IMR-90 (cell line): ENCODE data around the gene BRD3. TPM values are rescaled to one million over a fixed set of nuclear protein-coding genes. Genes with fewer than 3 reads are reported as not detected.

Experiments used
- ATAC-seq: fragments of 200-7000 bp; cut with Tn5 transposase; 2 replicates; pipeline ENCODE4 v1.9.1; 2020; ENCODE audit warnings: low read depth, mild to moderate bottlenecking, moderate library complexity
- BruUV-seq: library from RNA; stranded (reverse); fragments of 400-500 nt; replicated peaks from 2 replicates; lab custom pipeline; 2021; lab: Mats Ljungman, UMichigan
- CTCF ChIA-PET: fragments of 300-600 bp; formaldehyde crosslinking; extraction: SDS; loops from one replicate; lab custom pipeline; 2021; ENCODE audit warnings: antibody characterized with exemption; lab: Yijun Ruan, JAX
- POLR2A ChIA-PET: fragments of 300-600 bp; sonication (Branson Sonifier 250); formaldehyde crosslinking; loops from one replicate; lab custom pipeline; 2022; ENCODE audit warnings: antibody characterized with exemption; ENCODE audit not compliant: unreplicated experiment; lab: Charles Lee
- DNase-seq: peaks from one replicate; pipeline ENCODE4 v3.0.0; 2013
- H2AFZ ChIP-seq: replicated peaks from 2 replicates; pipeline ENCODE3; 2013; ENCODE audit warnings: low read length, mild to moderate bottlenecking; ENCODE audit not compliant: poor library complexity
- H2AK5ac ChIP-seq: 2 replicates; pipeline ENCODE4 v1.6.1; 2013; ENCODE audit warnings: low read depth, low read length, inconsistent platforms
- H2AK9ac ChIP-seq: replicated peaks from 2 replicates; pipeline ENCODE3; 2013; ENCODE audit warnings: mild to moderate bottlenecking, low read depth, low read length, moderate library complexity; ENCODE audit not compliant: poor library complexity
- H2BK120ac ChIP-seq: 2 replicates; pipeline ENCODE4 v1.6.1; 2013; ENCODE audit warnings: low read depth, low read length, inconsistent platforms
- H2BK15ac ChIP-seq: 3 replicates; pipeline ENCODE4 v1.6.1; 2013; ENCODE audit warnings: low read depth, low read length, inconsistent platforms
- H2BK20ac ChIP-seq: 2 replicates; pipeline ENCODE4 v1.6.1; 2013; ENCODE audit warnings: low read depth, mild to moderate bottlenecking, inconsistent platforms, low read length, moderate library complexity
- H2BK5ac ChIP-seq: 2 replicates; pipeline ENCODE4 v1.6.1; 2013; ENCODE audit warnings: mild to moderate bottlenecking, low read depth, low read length, inconsistent platforms; ENCODE audit not compliant: poor library complexity, severe bottlenecking
- H3K14ac ChIP-seq: replicated peaks from 2 replicates; pipeline ENCODE4 v1.6.1; 2013; ENCODE audit warnings: low read depth, low read length, inconsistent platforms
- H3K18ac ChIP-seq: 2 replicates; pipeline ENCODE4 v1.6.1; 2013; ENCODE audit warnings: low read depth, low read length, control low read depth
- H3K23ac ChIP-seq: 2 replicates; pipeline ENCODE4 v1.6.1; 2013; ENCODE audit warnings: low read depth, low read length, inconsistent platforms
- H3K27ac ChIP-seq: 2 replicates; pipeline ENCODE4 v1.5.1; 2013; ENCODE audit warnings: mild to moderate bottlenecking, control low read depth, low read length; ENCODE audit not compliant: insufficient read depth
- H3K27me3 ChIP-seq: 2 replicates; pipeline ENCODE4 v1.6.1; 2013; ENCODE audit warnings: low read length; ENCODE audit not compliant: control insufficient read depth, insufficient read depth
- H3K36me3 ChIP-seq: 2 replicates; pipeline ENCODE4 v1.6.1; 2013; ENCODE audit warnings: low read length, mixed read lengths; ENCODE audit not compliant: control insufficient read depth, insufficient read depth
- H3K4ac ChIP-seq: 2 replicates; pipeline ENCODE4 v1.6.1; 2013; ENCODE audit warnings: low read depth, low read length, inconsistent platforms
- H3K4me1 ChIP-seq: 2 replicates; pipeline ENCODE4 v1.6.1; 2013; ENCODE audit warnings: low read length, mixed read lengths; ENCODE audit not compliant: control insufficient read depth, insufficient read depth
- H3K4me2 ChIP-seq: 2 replicates; pipeline ENCODE4 v1.6.1; 2013; ENCODE audit warnings: low read depth, mild to moderate bottlenecking, control low read depth, low read length, moderate library complexity
- H3K4me3 ChIP-seq: 2 replicates; pipeline ENCODE4 v1.5.1; 2013; ENCODE audit warnings: low read depth, mild to moderate bottlenecking, control low read depth, low read length, moderate library complexity; ENCODE audit not compliant: insufficient read depth
- H3K56ac ChIP-seq: 2 replicates; pipeline ENCODE4 v1.6.1; 2013; ENCODE audit warnings: low read length, inconsistent platforms; ENCODE audit not compliant: insufficient read depth; ENCODE audit errors: extremely low read depth
- H3K79me1 ChIP-seq, 2 experiments: 2 replicates each; pipeline ENCODE4 v1.6.1; 2013; ENCODE audit warnings: low read length in 2 of 2, inconsistent platforms in 1 of 2, low read depth in 1 of 2
- H3K9ac ChIP-seq: 2 replicates; pipeline ENCODE4 v1.6.1; 2013; ENCODE audit warnings: low read depth, low read length, control low read depth
- H3K9me1 ChIP-seq: 2 replicates; pipeline ENCODE4 v1.6.1; 2013; ENCODE audit warnings: low read length, inconsistent platforms; ENCODE audit not compliant: insufficient read depth
- H3K9me3 ChIP-seq: 2 replicates; pipeline ENCODE4 v1.6.1; 2013; ENCODE audit warnings: low read length; ENCODE audit not compliant: control insufficient read depth, insufficient read depth
- H4K20me1 ChIP-seq: 2 replicates; pipeline ENCODE4 v1.6.1; 2013; ENCODE audit warnings: low read length, inconsistent platforms; ENCODE audit not compliant: insufficient read depth
- H4K5ac ChIP-seq: 2 replicates; pipeline ENCODE4 v1.6.1; 2013; ENCODE audit warnings: mild to moderate bottlenecking, low read depth, low read length, control low read depth
- H4K8ac ChIP-seq, 2 experiments: 2 replicates each; pipeline ENCODE4 v1.6.1; 2013; ENCODE audit warnings: low read depth in 2 of 2, low read length in 2 of 2, control low read depth in 1 of 2, inconsistent platforms in 1 of 2
- H4K91ac ChIP-seq: 2 replicates; pipeline ENCODE4 v1.6.1; 2013; ENCODE audit warnings: low read depth, low read length, inconsistent platforms; ENCODE audit not compliant: insufficient read depth
- BHLHE40 ChIP-seq: fragments of 150-350 bp; IDR thresholded peaks from 2 replicates; pipeline ENCODE4 v1.6.1; 2016; ENCODE audit warnings: mild to moderate bottlenecking, low read depth, low read length
- FOS ChIP-seq: fragments of 150-350 bp; IDR thresholded peaks from 2 replicates; pipeline ENCODE4 v1.6.1; 2016; ENCODE audit warnings: low read depth, low read length
- MAFK ChIP-seq: IDR thresholded peaks from 2 replicates; pipeline ENCODE4 v1.6.1; 2012; ENCODE audit warnings: low read depth, low read length, improper control_type of control experiment
- MAZ ChIP-seq: IDR thresholded peaks from 2 replicates; pipeline ENCODE4 v1.6.1; 2012; ENCODE audit warnings: low read depth, mild to moderate bottlenecking, low read length, improper control_type of control experiment, moderate library complexity, borderline replicate concordance
- MXI1 ChIP-seq: IDR thresholded peaks from 2 replicates; pipeline ENCODE4 v1.6.1; 2012; ENCODE audit warnings: low read depth, mild to moderate bottlenecking, low read length, moderate library complexity, borderline replicate concordance
- NFE2L2 ChIP-seq: fragments of 150-350 bp; IDR thresholded peaks from 2 replicates; pipeline ENCODE4 v1.6.1; 2016; ENCODE audit warnings: low read depth, mild to moderate bottlenecking, low read length
- POLR2A ChIP-seq: IDR thresholded peaks from 2 replicates; pipeline ENCODE4 v1.6.1; 2012; ENCODE audit warnings: mild to moderate bottlenecking, low read depth, low read length
- RAD21 ChIP-seq: IDR thresholded peaks from 2 replicates; pipeline ENCODE4 v1.6.1; 2012; ENCODE audit warnings: low read length, improper control_type of control experiment
- RCOR1 ChIP-seq: IDR thresholded peaks from 2 replicates; pipeline ENCODE4 v1.6.1; 2012; ENCODE audit warnings: mild to moderate bottlenecking, low read length, improper control_type of control experiment; ENCODE audit not compliant: insufficient replicate concordance
- RFX5 ChIP-seq: IDR thresholded peaks from 2 replicates; pipeline ENCODE4 v1.8.0; 2012; ENCODE audit warnings: low read depth, mild to moderate bottlenecking, low read length, moderate library complexity
- SMC3 ChIP-seq: fragments of 150-350 bp; IDR thresholded peaks from 2 replicates; pipeline ENCODE4 v1.6.1; 2016; ENCODE audit warnings: low read depth, mild to moderate bottlenecking, antibody characterized with exemption, low read length, moderate library complexity
- WGBS, 2 experiments: methylation state at CpG; one replicate each; pipeline versions ENCODE4 v1.1.5 to v1.1.7; 2013; ENCODE audit warnings: missing lambda C conversion rate in 2 of 2; ENCODE audit not compliant: insufficient read length in 1 of 2; ENCODE audit errors: extremely low coverage in 2 of 2; 5-methylcytosine and 5-hydroxymethylcytosine counted together
- dilution Hi-C: fragments of 300-500 bp; cut with HindIII; formaldehyde crosslinking; loops from one replicate; pipeline ENCODE4 v1.14.3; 2018; ENCODE audit warnings: low sequenced_read_pairs; ENCODE audit not compliant: unreplicated experiment
- in situ Hi-C: fragments of 300-500 bp; cut with MboI; formaldehyde crosslinking; loops from 3 replicates; pipeline ENCODE4 v1.14.3; 2019; ENCODE audit warnings: low sequenced_read_pairs, inconsistent platforms, mixed read lengths
- intact Hi-C: fragments of 100-400 bp; cut with micrococcal nuclease; formaldehyde crosslinking; loops from 2 replicates; pipeline ENCODE4 v1.10.0; 2022
- polyA plus RNA-seq, 3 experiments: library from polyadenylated mRNA; depleted of rRNA; stranded (reverse); fragments of >200 nt; gene quantifications; 2 replicates each; pipeline ENCODE4 v1.2.3, GENCODE V29; 2012; ENCODE audit warnings: low replicate concordance in 1 of 3
- total RNA-seq: library from RNA; depleted of rRNA; stranded (reverse); fragments of >200 nt; gene quantifications from 2 replicates; pipeline ENCODE4 v1.2.3, GENCODE V29; 2012
- TF ChIP-seq, protein P1 (sequence below): conservative IDR thresholded peaks from 2 replicates; pipeline ENCODE4 v1.5.1; 2012; ENCODE audit warnings: mild to moderate bottlenecking, low read depth, low read length, improper control_type of control experiment
- TF ChIP-seq, protein P2 (sequence below): fragments of 150-350 bp; IDR thresholded peaks from 2 replicates; pipeline ENCODE4 v1.6.1; 2016; ENCODE audit warnings: low read depth, mild to moderate bottlenecking, low read length, moderate library complexity, borderline replicate concordance
- TF ChIP-seq, protein P3 (sequence below): fragments of 150-350 bp; IDR thresholded peaks from 2 replicates; pipeline ENCODE4 v1.6.1; 2017; ENCODE audit warnings: mild to moderate bottlenecking, antibody characterized with exemption, low read length, low read depth

BRD3 gene
- total and polyA plus RNA-seq, 2 of the 4 experiments (the other 2 are of a cell fraction): 2.2 to 7.1 TPM

DNA sequence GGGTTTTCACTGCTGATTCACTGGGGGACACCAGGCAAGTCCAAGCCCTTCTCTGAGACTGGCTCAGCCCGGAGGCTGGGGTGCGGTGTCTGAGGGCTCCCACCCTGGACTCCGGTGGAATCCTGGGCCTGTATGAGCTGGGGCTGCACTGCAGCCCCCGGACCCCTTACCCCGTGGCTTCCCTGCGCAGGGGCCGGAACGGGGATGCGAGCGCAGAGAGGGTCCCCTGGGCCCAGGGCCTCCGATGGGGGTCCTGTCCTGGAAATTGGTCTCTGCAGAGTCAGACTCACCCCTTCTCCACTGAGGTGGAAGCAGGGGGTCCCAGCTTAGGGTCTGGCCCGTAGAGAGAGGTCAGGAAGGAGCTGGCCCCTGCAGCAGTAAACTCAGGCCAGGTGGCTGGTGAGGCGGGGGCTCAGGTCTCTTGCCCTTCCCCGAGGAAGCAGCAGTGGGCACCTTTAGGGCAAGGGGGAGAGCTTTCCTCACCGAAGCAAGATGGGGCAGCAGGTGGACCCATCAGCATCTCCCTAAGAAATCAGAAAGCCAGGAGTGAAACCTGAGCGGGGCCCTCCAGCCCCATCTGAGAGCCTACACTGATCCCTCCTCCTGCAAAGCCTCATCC lies 74.1 kb downstream of the BRD3 start:
- Histone ChIP-seq H4K20me1 (peaks cover 30% of the 10 kb centered on the region), H2AK5ac (peak overlapping the region; percentile 24; the same call in 1 of the 2 replicates), H3K14ac (no peak overlapping the region), H3K27ac (peak overlapping the region; percentile 24), H2BK5ac (no peak overlapping the region), H3K9me3 (no peaks in the 10 kb centered on the region), H3K9ac (no peak overlapping the region), H4K8ac (no peak overlapping the region; a peak in 1 of 4 replicates), H3K23ac (no peak overlapping the region), H2BK15ac (no peak overlapping the region), H2AK9ac (peak overlapping the region; percentile 100), H3K4ac (peak overlapping the region; percentile 36; the same call in 1 of the 2 replicates), H2BK120ac (no peak overlapping the region), H3K36me3 (no peaks in the 10 kb centered on the region), H3K9me1 (peaks cover 5% of the 10 kb centered on the region; the same call in 1 of the 2 replicates), H3K4me1 (peaks cover 11% of the 10 kb centered on the region; the same call in 1 of the 2 replicates), H3K79me1 (peaks cover 0 to 34% of the 10 kb centered on the region in 2 experiments; a peak in 2 of 4 replicates), H3K4me3 (peak overlapping the region; percentile 73; the same call in 1 of the 2 replicates), H4K91ac (no peak overlapping the region), H3K56ac (no peak overlapping the region), H2AFZ (peak overlapping the region; percentile 96), H4K5ac (no peak overlapping the region), H3K4me2 (peak overlapping the region; percentile 90; the same call in 1 of the 2 replicates), H2BK20ac (no peak overlapping the region), H3K18ac (no peak overlapping the region), H3K27me3 (peaks cover 4% of the 10 kb centered on the region; the same call in 1 of the 2 replicates)
- intact Hi-C loops: loop anchor here (1.0 to 5.0 kb wide), 3 partner anchors 200 to 586 kb away; no protein-coding TSS in a partner anchor
- WGBS, 2 experiments: 61% methylated on average over 10 of the region's 16 CpGs; no CpG with 5 or more reads in 1 of the 2 experiments
- BruUV-seq: no TSS peak
- dilution Hi-C loops: no loop called here
- ATAC-seq: no peak
- DNase-seq: no peak
- ChIA-PET POLR2A (interaction anchor here (1.2 kb wide), 1 partner anchor 212 kb away, joined by 3 read pairs; no protein-coding TSS in a partner anchor), CTCF (interaction anchor here (0.7 to 4.0 kb wide), 12 partner anchors 10 to 251 kb away, joined by 3 to 24 read pairs (median 4); no protein-coding TSS in a partner anchor)
- in situ Hi-C loops: loop anchor here (5.0 to 10.0 kb wide), 2 partner anchors 206 to 459 kb away; partner anchors contain the start of gene ADAMTSL2
- TF ChIP-seq RAD21 (no peak), POLR2A (no peak), MAFK (no peak), BHLHE40 (no peak), FOS (no peak), NFE2L2 (no peak), SMC3 (no peak), MXI1 (no peak), MAZ (no peak), RFX5 (no peak), RCOR1 (no peak)
- TF ChIP-seq, protein P1, sequence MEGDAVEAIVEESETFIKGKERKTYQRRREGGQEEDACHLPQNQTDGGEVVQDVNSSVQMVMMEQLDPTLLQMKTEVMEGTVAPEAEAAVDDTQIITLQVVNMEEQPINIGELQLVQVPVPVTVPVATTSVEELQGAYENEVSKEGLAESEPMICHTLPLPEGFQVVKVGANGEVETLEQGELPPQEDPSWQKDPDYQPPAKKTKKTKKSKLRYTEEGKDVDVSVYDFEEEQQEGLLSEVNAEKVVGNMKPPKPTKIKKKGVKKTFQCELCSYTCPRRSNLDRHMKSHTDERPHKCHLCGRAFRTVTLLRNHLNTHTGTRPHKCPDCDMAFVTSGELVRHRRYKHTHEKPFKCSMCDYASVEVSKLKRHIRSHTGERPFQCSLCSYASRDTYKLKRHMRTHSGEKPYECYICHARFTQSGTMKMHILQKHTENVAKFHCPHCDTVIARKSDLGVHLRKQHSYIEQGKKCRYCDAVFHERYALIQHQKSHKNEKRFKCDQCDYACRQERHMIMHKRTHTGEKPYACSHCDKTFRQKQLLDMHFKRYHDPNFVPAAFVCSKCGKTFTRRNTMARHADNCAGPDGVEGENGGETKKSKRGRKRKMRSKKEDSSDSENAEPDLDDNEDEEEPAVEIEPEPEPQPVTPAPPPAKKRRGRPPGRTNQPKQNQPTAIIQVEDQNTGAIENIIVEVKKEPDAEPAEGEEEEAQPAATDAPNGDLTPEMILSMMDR: no peak
- TF ChIP-seq, protein P2, sequence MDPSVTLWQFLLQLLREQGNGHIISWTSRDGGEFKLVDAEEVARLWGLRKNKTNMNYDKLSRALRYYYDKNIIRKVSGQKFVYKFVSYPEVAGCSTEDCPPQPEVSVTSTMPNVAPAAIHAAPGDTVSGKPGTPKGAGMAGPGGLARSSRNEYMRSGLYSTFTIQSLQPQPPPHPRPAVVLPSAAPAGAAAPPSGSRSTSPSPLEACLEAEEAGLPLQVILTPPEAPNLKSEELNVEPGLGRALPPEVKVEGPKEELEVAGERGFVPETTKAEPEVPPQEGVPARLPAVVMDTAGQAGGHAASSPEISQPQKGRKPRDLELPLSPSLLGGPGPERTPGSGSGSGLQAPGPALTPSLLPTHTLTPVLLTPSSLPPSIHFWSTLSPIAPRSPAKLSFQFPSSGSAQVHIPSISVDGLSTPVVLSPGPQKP: no peak
- TF ChIP-seq, protein P3, sequence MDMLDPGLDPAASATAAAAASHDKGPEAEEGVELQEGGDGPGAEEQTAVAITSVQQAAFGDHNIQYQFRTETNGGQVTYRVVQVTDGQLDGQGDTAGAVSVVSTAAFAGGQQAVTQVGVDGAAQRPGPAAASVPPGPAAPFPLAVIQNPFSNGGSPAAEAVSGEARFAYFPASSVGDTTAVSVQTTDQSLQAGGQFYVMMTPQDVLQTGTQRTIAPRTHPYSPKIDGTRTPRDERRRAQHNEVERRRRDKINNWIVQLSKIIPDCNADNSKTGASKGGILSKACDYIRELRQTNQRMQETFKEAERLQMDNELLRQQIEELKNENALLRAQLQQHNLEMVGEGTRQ: no peak
